Iris pigment epithelial cell (primary cell): ENCODE results near the gene BMPER.

Experiments
- DNase-seq: peaks from one replicate; pipeline ENCODE4 v3.0.0-alpha.2; 2011; ENCODE audit warnings: low read depth

The BMPER gene

GRCh38 chr7:34026481-34027190, 121.3 kb downstream of the BMPER start:
- DNase-seq: no peak

GRCh38 chr7:34031156-34031555, 125.8 kb downstream of the BMPER start:
- DNase-seq: no peak

- no peak for DNase-seq
Measured at GRCh38 chr7:34034728-34035127, 129.4 kb downstream of the BMPER start.

GRCh38 chr7:34036051-34036920, 130.9 kb downstream of the BMPER start:
- DNase-seq: peak; percentile 80

- no peak for DNase-seq
Measured at GRCh38 chr7:34036972-34037792, 131.8 kb downstream of the BMPER start.

- no peak for DNase-seq
Measured at GRCh38 chr7:34038816-34039470, 133.6 kb downstream of the BMPER start.

- DNase-seq: no peak
Measured at GRCh38 chr7:34041707-34042106, 136.4 kb downstream of the BMPER start.

- DNase-seq: peak; percentile 47
Measured at GRCh38 chr7:34042406-34042805, 137.1 kb downstream of the BMPER start.

- no peak for DNase-seq
Measured at GRCh38 chr7:34043461-34044305, 138.3 kb downstream of the BMPER start.

- no peak for DNase-seq
Measured at GRCh38 chr7:34044306-34044643, 138.9 kb downstream of the BMPER start.

GRCh38 chr7:34044734-34045353, 139.5 kb downstream of the BMPER start:
- no peak for DNase-seq

GRCh38 chr7:34048445-34048844, 143.1 kb downstream of the BMPER start:
- DNase-seq: peak; percentile 29

- DNase-seq: no peak
Measured at GRCh38 chr7:34054075-34054474, 148.7 kb downstream of the BMPER start.

- no peak for DNase-seq
Measured at GRCh38 chr7:34057136-34057535, 151.8 kb downstream of the BMPER start.

GRCh38 chr7:34057956-34058355, 152.6 kb downstream of the BMPER start:
- DNase-seq: peak; percentile 22

- DNase-seq: peak; percentile 33
Measured at GRCh38 chr7:34058801-34059135, 153.4 kb downstream of the BMPER start.

GRCh38 chr7:34059136-34059828, 153.9 kb downstream of the BMPER start:
- DNase-seq: no peak

- DNase-seq: peak; percentile 93
Measured at GRCh38 chr7:34060196-34060947, 155.0 kb downstream of the BMPER start.

GRCh38 chr7:34061149-34061548, 155.8 kb downstream of the BMPER start:
- peak; percentile 94 for DNase-seq
